Spleen (tissue), 7 donors: Measurements from ENCODE around the gene PPCDC.

Experiments
- CTCF ChIP-seq, 11 experiments: fragments of 200-600 bp in 7 of 11; fragments of 450-650 bp in 4 of 11; sonication (generic) in 4 of 11; IDR thresholded peaks in 8 of 11; conservative IDR thresholded peaks in 3 of 11; 1 replicate in 7 of 11; 2 replicates in 4 of 11; pipeline versions ENCODE4 v1.4.0 to v1.8.0; 2016 to 2021; ENCODE audit warnings: antibody characterized with exemption in 11 of 11, inconsistent platforms in 4 of 11, mild to moderate bottlenecking in 1 of 11
- POLR2A ChIP-seq, 3 donors: fragments of 450-650 bp; IDR thresholded peaks; one replicate each; pipeline ENCODE4 v1.5.1; 2017; ENCODE audit warnings: antibody characterized with exemption in 3 of 3, mild to moderate bottlenecking in 1 of 3
- POLR2AphosphoS5 ChIP-seq, 3 donors: sonication (generic); formaldehyde crosslinking; IDR thresholded peaks; one replicate each; pipeline ENCODE4 v1.5.1; 2017; ENCODE audit warnings: antibody characterized with exemption in 3 of 3
- donor health status: DM: no; HTN: no; CAD: no; lungs with moderate emphysema.
- donor health status: DM: no; HTN: no; CAD: no.
- donor health status: DM: no; HTN: no; CAD: no.

GRCh38 chr15:75082689-75083088 is 59.3 kb downstream of the PPCDC start:
- TF ChIP-seq CTCF (IDR thresholded peaks at IDR 0.05 in 8 of 11, conservative IDR thresholded peaks at IDR 0.05 in 3 of 11) (no peak), POLR2A (IDR thresholded peaks at IDR 0.05) (no peak), POLR2AphosphoS5 (IDR thresholded peaks at IDR 0.05) (no peak)
